GM19455 (cell line): ENCODE data around the gene DNAH1.

ENCODE experiments used
- ATAC-seq: cut with Tn5 transposase; IDR thresholded peaks from one replicate; pipeline ENCODE4 v1.9.1; 2021; ENCODE audit not compliant: unreplicated experiment

DNAH1 gene

DNA sequence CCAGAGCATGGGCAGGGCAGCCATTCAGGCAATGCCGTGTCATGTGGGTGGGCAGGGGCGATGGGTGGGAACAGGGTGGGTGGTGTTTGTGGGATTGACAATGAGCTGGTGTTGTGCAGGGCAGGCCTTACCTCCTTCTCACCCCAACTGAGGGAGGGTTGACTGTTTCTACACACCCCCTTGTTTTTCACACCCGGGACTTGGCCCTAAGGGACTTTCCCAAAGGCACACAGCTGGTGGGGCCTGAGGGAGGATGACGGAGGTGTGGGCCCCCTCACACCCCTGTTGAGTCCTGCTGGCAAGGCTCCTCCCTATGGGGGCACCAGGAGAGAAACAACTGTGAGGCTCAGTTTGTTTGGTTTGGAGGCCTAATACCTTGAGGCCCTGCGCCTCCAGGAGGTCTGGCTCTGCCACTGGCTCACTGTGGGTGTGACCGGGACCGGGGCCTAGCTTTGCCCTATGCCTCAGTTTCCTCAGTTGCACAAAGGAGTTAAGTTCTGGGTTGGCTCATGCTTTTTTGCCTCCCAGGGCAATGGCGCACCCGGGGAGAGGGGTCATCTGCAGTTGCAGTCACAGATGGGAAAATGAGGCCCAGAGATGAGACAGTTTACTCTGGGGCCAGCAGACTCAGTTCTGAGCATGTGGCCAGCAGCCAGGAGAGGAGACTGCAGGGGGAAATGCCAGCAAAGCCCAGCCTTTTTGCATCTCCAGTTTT lies 5.1 kb upstream of the DNAH1 start:
- no peak for ATAC-seq

DNA sequence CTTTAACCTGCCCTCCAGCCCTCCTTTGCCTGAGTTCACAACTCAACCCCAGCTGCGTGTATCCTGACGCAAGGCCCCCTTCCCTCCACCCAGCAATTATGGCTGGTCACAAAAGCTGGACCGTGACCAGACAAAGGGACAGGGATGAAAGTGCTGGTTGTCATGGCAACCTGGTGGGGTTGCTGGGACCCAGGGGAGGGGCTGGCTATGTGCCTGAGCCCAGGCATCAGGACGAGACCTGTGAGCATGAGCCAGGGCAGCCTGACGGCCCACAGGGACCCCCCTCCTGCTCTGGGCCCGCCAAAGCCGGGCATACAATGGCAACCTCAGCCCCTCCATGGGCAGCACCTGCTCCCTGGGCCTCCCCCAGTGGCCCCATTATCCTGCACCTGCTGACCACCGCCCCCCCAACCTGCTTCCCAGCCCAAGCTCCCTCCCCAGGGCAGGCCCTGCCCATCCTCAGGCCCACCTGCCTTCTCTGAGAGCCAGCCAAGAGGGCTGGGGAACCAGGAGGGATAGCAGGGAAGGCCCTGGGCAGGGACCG lies 4.5 kb upstream of the DNAH1 start:
- no peak for ATAC-seq

DNA sequence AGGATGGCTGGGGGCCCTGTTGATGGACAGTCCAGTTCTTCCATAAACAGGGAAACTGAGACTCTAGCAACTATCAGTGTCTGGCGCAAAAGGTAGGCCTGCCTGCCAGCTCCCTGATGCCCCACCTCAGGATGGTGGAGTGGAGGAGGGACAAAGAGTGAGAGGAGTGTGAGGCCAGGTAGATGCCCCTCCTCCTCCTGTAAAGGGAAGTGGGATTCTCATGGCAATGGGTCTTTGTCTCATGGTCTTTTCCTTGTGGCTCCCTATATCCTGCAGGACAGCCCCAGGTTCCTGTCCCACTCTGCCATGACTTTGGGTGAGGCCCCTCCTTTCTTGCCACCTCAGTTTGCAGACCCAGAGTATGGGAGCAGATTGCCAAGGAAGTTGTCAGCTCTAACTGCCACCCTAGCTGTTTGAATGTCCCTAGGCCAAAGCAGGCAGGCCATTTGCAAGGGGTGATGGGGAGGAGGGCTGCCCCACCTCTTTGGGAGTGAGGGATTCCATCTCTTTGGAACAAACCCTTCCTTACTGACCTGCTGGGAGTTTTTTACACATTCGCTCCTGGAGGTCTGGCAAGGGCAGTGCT lies 2.8 kb upstream of the DNAH1 start:
- ATAC-seq: peak; percentile 28

DNA sequence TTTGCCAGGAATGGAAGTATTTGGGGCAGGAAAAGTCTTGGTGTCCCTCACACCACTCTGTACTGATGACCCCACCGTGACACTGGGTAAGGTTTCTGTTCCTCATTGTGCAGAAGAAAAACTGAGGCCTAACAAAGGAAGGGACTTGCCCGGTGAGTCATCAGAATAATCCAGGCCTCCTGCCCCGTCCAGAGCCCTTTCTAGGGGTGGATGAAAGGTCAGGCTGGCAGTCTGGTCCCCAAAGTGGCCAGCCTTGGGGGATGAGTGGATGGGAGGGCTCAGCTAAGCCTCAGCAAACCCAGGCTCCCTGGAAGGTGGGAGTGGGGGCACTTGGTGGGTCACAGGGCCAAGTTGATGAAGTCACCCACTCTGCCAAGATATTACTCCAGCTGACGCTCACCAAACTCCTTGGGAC lies 2.3 kb upstream of the DNAH1 start:
- ATAC-seq: peak; percentile 92

DNA sequence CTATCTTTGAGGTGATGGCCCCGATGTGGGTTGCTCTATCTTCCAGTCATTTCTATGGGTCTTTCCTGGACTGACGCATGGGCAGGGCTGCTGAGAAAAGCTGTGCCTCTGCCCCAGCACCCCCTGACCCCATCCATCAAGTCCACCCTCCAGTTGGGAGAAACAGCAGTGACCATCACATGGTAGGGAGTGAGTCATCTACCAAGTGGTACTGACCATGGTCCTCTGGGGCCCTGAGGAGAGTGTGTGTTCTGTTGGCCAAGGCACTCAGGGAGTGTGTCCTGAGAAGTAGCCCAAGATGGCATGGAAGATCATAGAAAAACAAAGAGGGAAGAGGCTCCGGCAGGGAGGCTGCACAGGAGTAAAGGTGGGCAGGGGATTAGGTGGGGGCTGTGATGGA lies 1.6 kb upstream of the DNAH1 start:
- ATAC-seq: no peak

DNA sequence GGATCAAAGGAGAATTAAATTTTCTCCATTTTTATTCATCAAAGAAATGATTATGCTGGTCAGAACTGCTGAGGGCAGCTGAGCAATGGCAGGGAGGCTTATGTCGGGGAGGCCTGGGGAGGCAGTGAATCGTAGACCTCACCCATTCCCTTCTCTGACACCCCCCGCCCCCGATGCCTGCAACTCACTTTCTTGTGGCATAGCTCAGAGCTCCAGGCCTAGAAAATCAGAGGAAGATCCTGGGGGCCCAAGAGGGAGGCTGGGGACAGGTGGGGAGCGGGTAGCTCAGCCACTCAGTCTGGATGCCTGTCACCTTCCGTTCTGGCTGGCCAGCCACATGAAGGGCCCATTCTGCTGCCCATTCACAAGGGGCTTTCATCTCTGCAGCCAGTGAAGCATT lies 1.1 kb upstream of the DNAH1 start:
- ATAC-seq: no peak

DNA sequence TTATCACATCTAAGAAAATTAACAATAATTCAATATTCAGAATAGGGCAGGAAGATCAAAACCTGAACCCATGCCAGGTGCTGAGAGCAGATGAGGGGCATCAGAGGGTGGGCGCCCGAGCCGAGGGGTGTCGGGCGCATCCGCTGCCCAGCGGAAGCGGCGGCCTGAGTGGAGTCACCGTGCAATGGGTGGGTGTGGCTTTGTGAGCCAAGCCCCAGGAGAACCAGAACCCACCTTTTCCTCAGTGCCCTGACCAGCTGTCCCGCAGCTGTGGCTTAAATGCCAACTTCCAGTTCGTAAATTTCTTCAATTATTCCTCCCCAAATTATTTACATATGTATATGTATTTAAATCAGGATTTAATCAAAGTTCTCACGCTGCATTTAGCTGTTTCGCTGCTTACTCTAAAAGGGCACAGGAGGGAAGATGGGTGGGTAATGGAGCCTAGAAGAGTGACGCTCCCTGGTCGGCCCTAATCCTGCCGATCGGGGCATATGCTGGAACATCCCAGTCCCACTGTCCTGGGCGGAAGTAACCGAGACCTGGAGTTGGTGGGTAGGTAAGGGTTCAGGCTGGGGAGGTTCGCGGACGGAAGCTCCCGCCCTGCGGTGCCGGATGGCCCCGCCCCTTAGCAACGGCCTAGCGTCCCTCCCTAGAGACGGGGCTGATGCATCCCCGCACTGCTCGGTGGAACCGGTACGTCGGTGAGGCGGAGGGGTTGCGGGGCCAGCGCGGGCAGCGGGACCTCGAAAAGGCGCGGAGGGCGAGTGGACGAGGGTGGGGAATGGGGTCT lies 1.3 kb downstream of the DNAH1 start:
- no peak for ATAC-seq

DNA sequence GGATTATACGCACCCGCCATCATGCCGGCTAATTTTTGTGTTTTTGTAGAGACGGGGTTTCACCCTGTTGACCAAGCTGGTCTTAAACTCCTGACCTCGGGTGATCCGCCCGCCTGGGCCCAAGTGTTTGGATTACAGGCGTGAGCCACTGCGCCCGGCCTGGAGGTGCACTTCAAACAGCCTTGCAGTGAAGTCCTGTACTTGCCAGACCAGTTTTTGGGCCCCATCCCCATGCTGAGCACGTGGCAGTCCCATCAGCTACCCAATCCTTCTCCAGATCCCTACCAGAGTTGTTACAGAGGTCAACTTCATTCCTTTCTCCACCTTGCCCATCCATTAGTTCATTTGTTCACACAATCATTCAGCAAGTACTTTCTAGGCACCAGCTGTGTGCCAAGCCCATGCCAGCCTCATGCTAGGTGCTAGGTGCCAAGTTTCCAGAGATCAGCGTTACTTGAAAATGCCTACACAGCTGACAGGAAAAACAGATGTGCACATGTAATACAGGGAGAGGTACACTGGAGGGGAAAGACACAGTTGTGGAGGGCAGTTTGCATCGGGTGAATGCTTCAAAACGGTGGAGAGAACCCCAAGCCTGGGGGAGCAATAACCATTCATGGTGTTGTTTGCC lies 2.2 kb downstream of the DNAH1 start:
- ATAC-seq: no peak

DNA sequence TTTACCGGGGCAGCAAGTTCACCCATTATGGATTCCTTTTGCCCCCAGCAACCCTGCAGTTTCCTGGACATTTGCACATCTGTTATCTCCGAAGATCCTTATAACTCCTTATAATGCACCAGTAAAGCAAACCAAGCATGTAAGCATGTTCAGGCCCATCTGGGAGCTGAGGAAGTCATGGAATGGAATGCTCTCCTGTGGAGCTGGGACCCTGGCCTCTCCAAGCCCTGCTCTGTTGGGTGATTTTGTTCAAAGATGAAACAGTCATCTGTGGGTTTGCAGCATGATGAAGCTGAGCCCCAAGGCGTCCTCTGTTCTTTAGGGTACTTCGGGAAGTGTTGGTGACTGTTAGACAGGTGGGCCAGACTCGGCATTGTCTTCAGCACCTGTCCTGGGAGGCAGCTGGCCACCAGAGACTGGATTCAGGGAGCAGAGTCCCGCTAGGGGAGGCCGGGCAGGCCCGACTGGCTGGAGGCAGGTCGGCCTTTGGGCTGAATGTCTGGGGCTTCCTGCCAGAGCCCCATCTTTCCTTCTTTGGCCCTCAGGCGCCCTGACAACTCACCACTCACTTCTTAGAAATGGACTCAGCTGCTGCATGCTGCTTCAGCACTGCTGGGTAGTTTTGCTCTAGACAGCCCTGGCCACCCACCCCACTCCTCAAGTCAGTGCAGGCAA lies 3.9 kb downstream of the DNAH1 start:
- ATAC-seq: no peak

DNA sequence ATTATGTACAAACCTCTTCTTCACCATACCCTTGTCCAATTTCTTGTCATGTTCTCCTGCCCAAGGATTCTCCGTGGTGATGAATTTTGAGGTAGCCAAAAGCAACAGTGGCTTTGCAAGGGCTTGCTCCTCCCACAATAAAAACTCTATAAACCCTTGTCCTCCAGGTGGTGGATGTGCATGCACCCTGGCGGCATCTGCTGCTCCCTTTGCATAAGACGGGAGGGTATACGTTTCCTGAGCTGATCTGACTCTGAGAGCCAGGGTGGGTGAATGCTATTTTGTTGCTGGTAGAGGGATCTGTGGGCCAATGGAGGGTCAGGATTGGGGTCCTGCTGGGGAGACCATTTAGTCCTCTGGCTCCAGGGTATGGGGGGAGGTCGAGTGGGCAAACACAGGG lies 5.4 kb downstream of the DNAH1 start:
- no peak for ATAC-seq

DNA sequence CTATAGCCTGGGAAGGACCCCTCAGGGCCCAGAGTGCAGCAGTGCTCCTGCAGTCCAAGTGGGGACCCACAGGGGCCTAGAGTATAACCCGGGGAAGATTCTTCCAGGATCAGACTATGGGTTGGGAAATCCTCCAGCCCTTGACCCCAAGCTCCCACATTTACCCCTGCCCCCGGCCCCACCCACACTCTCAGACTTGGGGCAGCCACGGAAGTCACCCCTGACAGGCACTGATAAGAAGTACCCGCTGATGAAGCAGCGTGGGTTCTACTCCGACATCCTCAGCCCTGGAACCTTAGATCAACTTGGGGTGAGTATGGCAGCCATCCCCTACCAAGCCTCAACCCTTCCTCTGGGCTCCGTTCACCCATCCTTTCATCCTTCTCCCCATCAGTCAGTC lies 6.3 kb downstream of the DNAH1 start:
- ATAC-seq: no peak

DNA sequence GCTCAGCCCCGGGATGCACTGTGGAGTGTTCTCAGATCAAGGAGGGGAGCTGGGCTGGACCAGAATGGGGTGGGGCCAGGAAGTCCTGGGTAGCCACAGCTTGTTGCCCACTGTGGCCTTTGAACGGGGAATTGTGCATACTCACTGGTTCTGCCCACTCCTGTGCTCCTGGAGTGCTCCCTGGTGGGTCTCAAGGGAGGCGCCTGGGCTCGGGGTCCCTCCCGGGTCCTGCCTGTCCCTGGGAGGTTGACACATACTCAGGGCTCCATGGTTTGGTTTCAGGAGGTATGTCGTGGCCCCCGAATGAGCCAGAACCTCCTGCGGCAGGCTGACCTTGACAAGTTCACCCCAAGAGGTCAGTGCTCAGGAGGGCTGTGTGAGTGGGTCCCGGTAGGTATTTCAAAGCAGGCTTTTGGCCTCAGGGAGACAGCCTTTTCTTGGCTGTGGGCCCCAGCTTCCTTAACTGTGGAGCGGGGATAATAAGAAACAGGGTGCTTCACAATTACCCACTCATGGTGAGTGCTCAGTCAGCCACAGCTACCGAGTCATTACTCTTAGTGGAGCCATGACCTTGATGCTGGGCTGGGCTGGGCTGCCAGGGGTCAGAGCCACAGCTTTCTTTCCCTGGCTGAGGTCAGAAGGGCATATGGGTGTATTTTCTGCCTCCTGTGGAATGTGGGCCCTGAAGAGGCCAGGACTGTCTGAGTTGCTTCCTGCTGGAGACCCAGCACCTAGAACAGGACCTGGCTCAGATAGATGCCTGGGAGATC lies 7.6 kb downstream of the DNAH1 start:
- no peak for ATAC-seq

DNA sequence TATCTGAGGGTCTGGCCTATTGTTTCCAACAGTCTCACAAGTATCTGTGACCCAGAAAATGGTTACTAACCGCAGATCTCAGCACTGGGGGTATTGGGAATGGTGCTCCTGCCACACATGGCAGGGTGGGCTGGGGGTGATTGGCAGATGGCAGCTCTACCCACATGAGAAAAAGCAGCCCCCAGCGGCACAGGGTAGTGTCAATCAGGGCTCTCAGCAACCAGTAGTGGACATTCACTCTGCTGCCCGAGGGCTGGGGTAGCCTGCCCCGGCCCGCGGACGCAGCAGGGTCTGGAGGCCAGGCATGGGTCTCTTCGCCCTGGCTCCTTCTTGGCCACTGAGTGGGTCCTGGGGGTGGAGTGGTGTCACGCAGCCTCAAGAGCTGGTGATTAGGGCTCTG lies 8.6 kb downstream of the DNAH1 start:
- ATAC-seq: no peak

DNA sequence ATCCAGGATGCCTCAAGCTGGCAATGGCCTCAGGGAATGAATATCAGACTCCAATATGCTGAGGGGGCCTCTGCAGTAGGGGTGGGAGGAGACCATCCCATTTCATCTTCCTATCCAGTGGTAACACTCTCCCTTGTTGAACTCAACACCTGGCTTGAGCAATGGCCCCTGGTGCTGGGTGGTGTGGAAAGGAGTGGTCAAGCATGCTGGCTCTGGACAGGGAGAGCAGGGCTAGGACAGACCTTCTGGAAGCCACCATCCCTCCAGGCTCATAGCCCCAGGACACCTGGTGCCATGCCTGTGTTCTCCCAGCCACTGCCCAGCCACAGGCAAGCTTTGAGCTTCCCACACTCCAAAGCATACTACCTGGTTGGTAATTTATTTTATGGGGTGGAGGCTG lies 9.6 kb downstream of the DNAH1 start:
- no peak for ATAC-seq

DNA sequence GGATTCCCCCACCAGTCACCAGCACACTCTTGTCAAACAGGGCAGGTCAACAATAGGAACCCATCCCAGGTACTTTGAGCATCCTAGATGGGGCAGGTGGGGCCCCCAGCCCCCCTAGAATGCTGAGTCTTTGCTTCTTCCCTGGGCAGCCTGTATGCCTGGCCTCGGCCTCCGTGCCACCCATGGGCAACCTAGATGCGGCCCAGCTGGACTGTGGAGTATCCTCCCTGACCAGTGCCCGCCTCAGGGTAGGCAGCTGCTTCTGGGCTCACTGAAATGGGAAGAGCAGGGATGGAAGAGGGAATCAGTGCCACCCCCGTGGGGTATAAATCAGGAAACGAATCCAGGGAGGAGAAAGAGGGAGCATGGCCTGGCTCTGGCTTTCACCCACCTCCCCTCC lies 10.9 kb downstream of the DNAH1 start:
- ATAC-seq: no peak

DNA sequence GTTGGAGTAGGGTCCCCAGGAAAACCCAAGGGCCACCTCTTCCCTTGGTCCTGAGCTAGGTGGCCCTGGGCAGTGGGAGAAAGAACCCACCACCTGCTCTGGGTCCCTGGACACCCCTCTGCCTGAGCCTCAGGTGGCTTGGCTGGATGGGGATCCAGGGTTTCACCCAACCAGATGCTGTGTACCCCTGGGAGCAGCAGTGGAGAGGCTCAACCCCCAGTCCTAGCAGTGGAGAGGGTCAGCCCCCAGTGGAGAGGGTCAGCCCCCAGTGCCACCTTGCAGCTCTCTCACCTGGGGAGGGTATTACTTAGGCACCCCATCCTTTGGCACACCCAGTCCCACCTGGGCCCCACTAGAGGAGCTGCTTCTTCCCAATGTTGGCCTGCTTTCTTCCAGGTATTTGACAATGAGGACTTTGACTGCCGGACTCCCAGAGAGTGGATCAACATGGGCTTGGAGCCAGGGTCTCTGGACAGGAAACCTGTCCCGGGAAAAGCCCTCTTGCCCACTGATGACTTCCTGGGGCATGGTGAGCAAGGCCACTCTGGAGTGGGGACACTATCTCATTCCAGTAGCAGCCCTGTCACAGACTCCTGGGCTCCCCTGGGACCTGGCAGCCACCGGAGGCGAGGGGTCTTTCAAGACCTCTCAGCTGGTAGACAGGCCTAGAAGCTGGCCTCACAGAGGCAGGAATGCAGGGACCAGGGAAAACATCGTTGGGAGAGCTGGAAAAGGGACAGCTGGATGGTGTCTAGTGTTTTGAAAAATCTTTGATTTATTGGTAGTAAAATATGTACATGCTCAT lies 11.6 kb downstream of the DNAH1 start:
- ATAC-seq: no peak

DNA sequence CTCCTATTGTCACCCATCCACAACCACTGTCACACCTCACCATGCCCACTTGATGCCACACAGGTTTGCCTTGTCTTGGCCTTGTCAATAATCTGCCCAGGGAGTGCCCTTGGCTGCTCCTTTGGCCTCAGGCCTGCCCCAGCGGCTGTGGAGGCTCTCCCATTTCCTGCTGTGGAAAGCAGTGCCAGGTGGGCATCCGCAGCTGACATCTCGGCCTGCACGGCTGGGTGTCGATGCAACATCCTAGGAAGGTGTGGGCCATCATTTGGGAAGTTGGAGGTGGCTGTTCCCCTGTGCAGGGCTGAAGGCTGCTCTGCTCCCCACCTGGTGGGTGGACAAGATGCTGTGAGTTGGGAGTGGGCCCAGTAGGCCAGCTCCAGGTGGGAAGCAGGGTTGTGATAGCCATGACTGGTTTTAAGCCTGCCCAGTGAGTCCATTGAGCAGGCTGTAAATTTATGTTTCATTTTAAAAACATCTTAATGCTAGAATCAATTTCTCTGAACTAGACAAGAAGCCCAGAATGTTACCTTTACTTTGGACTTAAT lies 12.5 kb downstream of the DNAH1 start:
- ATAC-seq: no peak

DNA sequence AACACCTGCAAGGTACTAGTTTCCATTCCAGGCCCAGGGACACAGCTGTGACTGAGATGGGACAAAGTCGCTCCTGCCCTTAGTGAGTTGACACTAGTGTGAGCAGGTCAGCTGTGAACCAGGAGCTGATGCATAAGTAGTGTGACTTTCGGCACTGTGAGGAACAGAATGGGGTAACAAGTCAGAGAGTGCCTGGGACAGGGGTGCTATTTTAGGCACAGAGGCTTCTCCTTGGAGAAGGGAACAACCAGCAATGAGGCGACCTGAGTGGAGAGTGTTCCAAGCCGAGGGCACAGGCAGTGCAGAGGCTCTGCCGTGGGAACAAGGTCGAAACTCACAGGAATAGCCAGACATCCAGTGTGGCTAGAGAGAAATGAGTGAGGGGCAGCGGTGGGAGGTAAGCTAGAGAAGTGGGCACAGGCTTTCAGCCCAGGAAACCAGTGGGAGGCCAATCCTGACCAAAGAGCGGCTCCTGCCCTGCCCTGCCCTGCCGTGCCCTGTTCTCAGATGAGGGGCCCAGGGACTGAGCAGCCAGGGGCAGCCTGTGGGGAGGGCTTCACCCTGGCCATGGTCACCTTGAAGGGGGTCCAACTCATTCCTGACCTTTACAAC lies 14.2 kb downstream of the DNAH1 start:
- ATAC-seq: no peak

DNA sequence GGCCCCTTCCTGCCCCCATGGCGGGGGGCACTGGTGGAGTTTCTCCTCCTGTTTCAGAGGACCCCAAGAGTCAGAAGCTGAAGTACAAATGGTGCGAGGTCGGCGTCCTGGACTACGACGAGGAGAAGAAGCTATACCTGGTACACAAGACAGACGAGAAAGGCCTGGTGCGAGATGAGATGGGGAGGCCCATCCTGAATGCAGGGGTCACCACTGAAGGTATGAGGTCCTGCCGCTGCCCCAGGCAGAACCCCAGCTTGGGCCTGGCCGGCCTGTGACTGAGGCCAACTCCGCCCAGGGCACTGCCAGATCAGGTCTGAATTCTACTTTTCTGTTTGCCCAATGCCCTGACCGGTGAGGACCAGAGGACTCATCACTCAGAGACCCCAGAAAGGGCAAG lies 15.0 kb downstream of the DNAH1 start:
- no peak for ATAC-seq
